ENCODE data around the gene ATP6V0E2.

ATP6V0E2 gene

GRCh38 chr7:149864751-149865150, 9.0 kb upstream of the ATP6V0E2 start:
- DNase-seq = no peak

- peak; percentile 82 for DNase-seq
These were observed 8.3 kb upstream of the ATP6V0E2 start for GRCh38 chr7:149865437-149865836.

GRCh38 chr7:149866139-149866778, 7.5 kb upstream of the ATP6V0E2 start:
- no peak for DNase-seq

- DNase-seq = peak; percentile 64
These were observed 6.9 kb upstream of the ATP6V0E2 start for GRCh38 chr7:149866779-149867447.

- no peak for DNase-seq
These were observed 5.8 kb upstream of the ATP6V0E2 start for GRCh38 chr7:149867762-149868622.

GRCh38 chr7:149868623-149869290, 5.0 kb upstream of the ATP6V0E2 start:
- DNase-seq = peak; percentile 60

- no peak for DNase-seq
These were observed 4.5 kb upstream of the ATP6V0E2 start for GRCh38 chr7:149869291-149869650.

GRCh38 chr7:149869867-149870266, 3.9 kb upstream of the ATP6V0E2 start:
- DNase-seq = peak; percentile 74

- no peak for DNase-seq
These were observed 3.5 kb upstream of the ATP6V0E2 start for GRCh38 chr7:149870274-149870673.

- peak; percentile 57 for DNase-seq
These were observed 2.9 kb upstream of the ATP6V0E2 start for GRCh38 chr7:149870701-149871483.

- DNase-seq = peak; percentile 15
These were observed 2.2 kb upstream of the ATP6V0E2 start for GRCh38 chr7:149871576-149871975.

GRCh38 chr7:149872419-149873073, 1.2 kb upstream of the ATP6V0E2 start:
- DNase-seq = peak; percentile 34

GRCh38 chr7:149873970-149874643, 338 bp downstream of the ATP6V0E2 start:
- DNase-seq = no peak

- no peak for DNase-seq
These were observed 867 bp downstream of the ATP6V0E2 start for GRCh38 chr7:149874644-149875028.

GRCh38 chr7:149875396-149875795, 1.6 kb downstream of the ATP6V0E2 start:
- DNase-seq = no peak

- DNase-seq = no peak
These were observed 4.2 kb downstream of the ATP6V0E2 start for GRCh38 chr7:149877890-149878522.

- DNase-seq = no peak
These were observed 4.8 kb downstream of the ATP6V0E2 start for GRCh38 chr7:149878523-149878921.

- no peak for DNase-seq
These were observed 5.5 kb downstream of the ATP6V0E2 start for GRCh38 chr7:149879271-149879743.

- no peak for DNase-seq
These were observed 6.2 kb downstream of the ATP6V0E2 start for GRCh38 chr7:149879766-149880637.

Measured in CD4-positive, alpha-beta T cell treated with Interleukin-17A for 4 hours (primary cell).